Activated CD4-positive, alpha-beta memory T cell treated with anti-CD3 and anti-CD28 coated beads for 36 hours (primary cell): ENCODE data around the gene DCAKD. TPM values are rescaled to one million over a fixed set of nuclear protein-coding genes. Genes with fewer than 3 reads are reported as not detected.
A peak's percentile ranks its signal among the peaks of the same experiment; 100 is the strongest.

ENCODE experiments used
- CTCF ChIA-PET: fragments of 350-600 bp; sonication (Branson Sonifier 250); formaldehyde crosslinking; loops from one replicate; lab custom pipeline; 2021; ENCODE audit warnings: antibody characterized with exemption, inconsistent platforms; lab: Charles Lee
- POLR2A ChIA-PET: fragments of 350-600 bp; sonication (Branson Sonifier 250); formaldehyde crosslinking; loops from one replicate; lab custom pipeline; 2021; ENCODE audit warnings: antibody characterized with exemption; lab: Charles Lee
- DNase-seq: peaks from one replicate; pipeline ENCODE4 v3.0.0-alpha.2; 2020
- H3K27ac Mint-ChIP-seq: one replicate; pipeline ENCODE4 v1.8.0; 2021; ENCODE audit warnings: mixed read lengths
- H3K27me3 Mint-ChIP-seq: one replicate; pipeline ENCODE4 v1.8.0; 2021; ENCODE audit warnings: mixed read lengths
- H3K36me3 Mint-ChIP-seq: one replicate; pipeline ENCODE4 v1.8.0; 2021; ENCODE audit warnings: mixed read lengths
- H3K4me1 Mint-ChIP-seq: one replicate; pipeline ENCODE4 v1.8.0; 2021; ENCODE audit warnings: low read depth, mixed read lengths
- H3K4me3 Mint-ChIP-seq: one replicate; pipeline ENCODE4 v1.8.0; 2021; ENCODE audit warnings: mild to moderate bottlenecking, mixed read lengths
- H3K9me3 Mint-ChIP-seq: one replicate; pipeline ENCODE4 v1.8.0; 2021; ENCODE audit warnings: mixed read lengths
- intact Hi-C: fragments of 100-400 bp; cut with micrococcal nuclease; formaldehyde crosslinking; loops from one replicate; pipeline ENCODE4 v1.15.1; 2023
- total RNA-seq, 2 experiments: library from RNA; stranded (reverse); gene quantifications; one replicate each; pipeline ENCODE4 v1.2.3, GENCODE V29; 2021

DCAKD gene
- total RNA-seq, result 10 to 100 TPM; 32.0 to 34.0 TPM

- intact Hi-C loops, result loop anchor here (1.0 to 5.0 kb wide), 4 partner anchors 81 to 266 kb away; partner anchors contain the start of genes HEXIM2, KIF18B, MAP3K14 and PLCD3
- Mint-ChIP-seq H3K27ac (peak within 1 kb of the TSS; percentile 94), H3K36me3 (peaks cover 9% of the 10 kb centered on the region), H3K9me3 (no peaks in the 10 kb centered on the region), H3K4me1 (peaks cover 45% of the 10 kb centered on the region), H3K4me3 (peak within 1 kb of the TSS; percentile 93), H3K27me3 (no peaks in the 10 kb centered on the region)
- ChIA-PET CTCF (interaction anchor here (0.9 to 2.6 kb wide), 8 partner anchors 9 to 147 kb away, joined by 3 to 16 read pairs (median 4); partner anchors contain the start of genes ACBD4 and HEXIM1), POLR2A (interaction anchor here (0.8 to 3.7 kb wide), 6 partner anchors 11 to 175 kb away, joined by 3 to 61 read pairs (median 4); partner anchors contain the start of genes EFTUD2 and NMT1)
- peak; percentile 95 for DNase-seq
Observed at GRCh38 chr17:45051060-45051719, at the start of gene DCAKD. Gene DCAKD, minus strand, starts transcription at chr17:45051632. Its CDS starts 16,747 bp downstream, at chr17:45034885.

GRCh38 chr17:45098869-45099616 is 47.6 kb upstream of the DCAKD start:
- Mint-ChIP-seq H3K27ac (no peak overlapping the region), H3K36me3 (peaks cover 62% of the 10 kb centered on the region)
- POLR2A ChIA-PET, result interaction anchor here (1.1 kb wide), 1 partner anchor 50 kb away, joined by 3 read pairs; the partner anchor contains the start of gene HEXIM1

GRCh38 chr17:45098081-45098868 is 46.8 kb upstream of the DCAKD start:
- no peak overlapping the region for H3K4me3 Mint-ChIP-seq
- ChIA-PET POLR2A (interaction anchor here (1.1 kb wide), 1 partner anchor 50 kb away, joined by 3 read pairs; the partner anchor contains the start of gene HEXIM1), CTCF (interaction anchor here (0.7 to 2.2 kb wide), 23 partner anchors 9 to 319 kb away, joined by 3 to 17 read pairs (median 6); partner anchors contain the start of gene ACBD4)
- H3K36me3 Mint-ChIP-seq, result peaks cover 61% of the 10 kb centered on the region
- intact Hi-C loops, result loop anchor here (5.0 kb wide), 1 partner anchor 66 kb away; no protein-coding TSS in a partner anchor
- no peaks in the 10 kb centered on the region for H3K27me3 Mint-ChIP-seq
- H3K4me1 Mint-ChIP-seq, result no peaks in the 10 kb centered on the region
- H3K9me3 Mint-ChIP-seq, result no peaks in the 10 kb centered on the region
- no peak overlapping the region for H3K27ac Mint-ChIP-seq
- DNase-seq, result no peak

More at GRCh38 chr17:45098869-45099616, 47.6 kb upstream of the DCAKD start:
- Mint-ChIP-seq H3K4me3 (no peak overlapping the region), H3K4me1 (no peaks in the 10 kb centered on the region), H3K27me3 (no peaks in the 10 kb centered on the region), H3K9me3 (no peaks in the 10 kb centered on the region)
- CTCF ChIA-PET, result interaction anchor here (0.6 to 2.2 kb wide), 33 partner anchors 9 to 320 kb away, joined by 3 to 17 read pairs (median 5); partner anchors contain the start of genes ACBD4 and KIF18B
- DNase-seq, result peak; percentile 85
- intact Hi-C loops, result loop anchor here (5.0 kb wide), 1 partner anchor 67 kb away; no protein-coding TSS in a partner anchor

- CTCF ChIA-PET, result interaction anchor here (1.2 kb wide), 1 partner anchor 38 kb away, joined by 3 read pairs; the partner anchor contains the start of gene ACBD4
- POLR2A ChIA-PET, result no interaction called here
- Mint-ChIP-seq H3K27me3 (no peaks in the 10 kb centered on the region), H3K4me3 (no peak overlapping the region), H3K36me3 (peaks cover 55% of the 10 kb centered on the region), H3K27ac (no peak overlapping the region), H3K9me3 (no peaks in the 10 kb centered on the region), H3K4me1 (no peaks in the 10 kb centered on the region)
- DNase-seq, result no peak
- intact Hi-C loops, result loop anchor here (5.0 kb wide), 1 partner anchor 65 kb away; no protein-coding TSS in a partner anchor
Observed at GRCh38 chr17:45096926-45097325, 45.5 kb upstream of the DCAKD start.

- ChIA-PET CTCF (no interaction called here), POLR2A (no interaction called here)
- no peaks in the 10 kb centered on the region for H3K9me3 Mint-ChIP-seq
- H3K36me3 Mint-ChIP-seq, result peaks cover 55% of the 10 kb centered on the region
- H3K4me3 Mint-ChIP-seq, result no peak overlapping the region
- H3K27ac Mint-ChIP-seq, result no peak overlapping the region
- no peaks in the 10 kb centered on the region for H3K27me3 Mint-ChIP-seq
- DNase-seq, result no peak
- no peaks in the 10 kb centered on the region for H3K4me1 Mint-ChIP-seq
- intact Hi-C loops, result loop anchor here (5.0 kb wide), 1 partner anchor 64 kb away; no protein-coding TSS in a partner anchor
Observed at GRCh38 chr17:45096141-45096540, 44.7 kb upstream of the DCAKD start.

GRCh38 chr17:45093444-45094110 is 42.1 kb upstream of the DCAKD start:
- POLR2A ChIA-PET, result no interaction called here
- Mint-ChIP-seq H3K27ac (no peak overlapping the region), H3K36me3 (peaks cover 57% of the 10 kb centered on the region), H3K27me3 (no peaks in the 10 kb centered on the region), H3K4me3 (no peak overlapping the region), H3K9me3 (no peaks in the 10 kb centered on the region), H3K4me1 (no peaks in the 10 kb centered on the region)
- intact Hi-C loops, result no loop called here
- DNase-seq, result no peak
- CTCF ChIA-PET, result interaction anchor here (1.1 kb wide), 2 partner anchors 10 to 42 kb away, joined by 3 to 4 read pairs; partner anchors contain the start of gene ACBD4

GRCh38 chr17:45092911-45093430 is 41.5 kb upstream of the DCAKD start:
- H3K9me3 Mint-ChIP-seq, result no peaks in the 10 kb centered on the region
- POLR2A ChIA-PET, result no interaction called here
- no peaks in the 10 kb centered on the region for H3K27me3 Mint-ChIP-seq
- no peak overlapping the region for H3K27ac Mint-ChIP-seq
- intact Hi-C loops, result no loop called here
- no peak overlapping the region for H3K4me3 Mint-ChIP-seq
- no peak for DNase-seq
- H3K36me3 Mint-ChIP-seq, result peaks cover 55% of the 10 kb centered on the region
- CTCF ChIA-PET, result interaction anchor here (1.1 kb wide), 1 partner anchor 11 kb away, joined by 4 read pairs; no protein-coding TSS in a partner anchor
- no peaks in the 10 kb centered on the region for H3K4me1 Mint-ChIP-seq

GRCh38 chr17:45091778-45092425 is 40.5 kb upstream of the DCAKD start:
- ChIA-PET CTCF (no interaction called here), POLR2A (no interaction called here)
- H3K4me3 Mint-ChIP-seq, result no peak overlapping the region
- no peak for DNase-seq
- H3K27me3 Mint-ChIP-seq, result no peaks in the 10 kb centered on the region
- H3K27ac Mint-ChIP-seq, result peak overlapping the region; percentile 20
- H3K9me3 Mint-ChIP-seq, result no peaks in the 10 kb centered on the region
- H3K4me1 Mint-ChIP-seq, result no peaks in the 10 kb centered on the region
- peaks cover 54% of the 10 kb centered on the region for H3K36me3 Mint-ChIP-seq
- intact Hi-C loops, result no loop called here

- Mint-ChIP-seq H3K36me3 (peaks cover 49% of the 10 kb centered on the region), H3K27ac (no peak overlapping the region), H3K27me3 (no peaks in the 10 kb centered on the region), H3K4me1 (no peaks in the 10 kb centered on the region), H3K9me3 (no peaks in the 10 kb centered on the region), H3K4me3 (no peak overlapping the region)
- POLR2A ChIA-PET, result no interaction called here
- no peak for DNase-seq
- CTCF ChIA-PET, result interaction anchor here (0.6 to 1.1 kb wide), 3 partner anchors 41 to 103 kb away, joined by 3 to 5 read pairs (median 3); no protein-coding TSS in a partner anchor
- intact Hi-C loops, result no loop called here
Observed at GRCh38 chr17:45090711-45091110, 39.3 kb upstream of the DCAKD start.

- peaks cover 42% of the 10 kb centered on the region for H3K36me3 Mint-ChIP-seq
- H3K4me3 Mint-ChIP-seq, result no peak overlapping the region
- no peaks in the 10 kb centered on the region for H3K9me3 Mint-ChIP-seq
- intact Hi-C loops, result no loop called here
- H3K27ac Mint-ChIP-seq, result no peak overlapping the region
- no peaks in the 10 kb centered on the region for H3K27me3 Mint-ChIP-seq
- H3K4me1 Mint-ChIP-seq, result no peaks in the 10 kb centered on the region
- DNase-seq, result no peak
- ChIA-PET CTCF (interaction anchor here (1.2 kb wide), 2 partner anchors 11 to 47 kb away, joined by 3 to 4 read pairs; partner anchors contain the start of gene ACBD4), POLR2A (no interaction called here)
Observed at GRCh38 chr17:45088741-45089140, 37.3 kb upstream of the DCAKD start.
